HG03175 (cell line): ENCODE data around the gene LRRTM3.
A peak's percentile ranks its signal among the peaks of the same experiment; 100 is the strongest.

Experiments
- ATAC-seq: cut with Tn5 transposase; IDR thresholded peaks from one replicate; pipeline ENCODE4 v1.9.1; 2021; ENCODE audit warnings: mild to moderate bottlenecking, moderate library complexity; ENCODE audit not compliant: unreplicated experiment

Gene LRRTM3

DNA sequence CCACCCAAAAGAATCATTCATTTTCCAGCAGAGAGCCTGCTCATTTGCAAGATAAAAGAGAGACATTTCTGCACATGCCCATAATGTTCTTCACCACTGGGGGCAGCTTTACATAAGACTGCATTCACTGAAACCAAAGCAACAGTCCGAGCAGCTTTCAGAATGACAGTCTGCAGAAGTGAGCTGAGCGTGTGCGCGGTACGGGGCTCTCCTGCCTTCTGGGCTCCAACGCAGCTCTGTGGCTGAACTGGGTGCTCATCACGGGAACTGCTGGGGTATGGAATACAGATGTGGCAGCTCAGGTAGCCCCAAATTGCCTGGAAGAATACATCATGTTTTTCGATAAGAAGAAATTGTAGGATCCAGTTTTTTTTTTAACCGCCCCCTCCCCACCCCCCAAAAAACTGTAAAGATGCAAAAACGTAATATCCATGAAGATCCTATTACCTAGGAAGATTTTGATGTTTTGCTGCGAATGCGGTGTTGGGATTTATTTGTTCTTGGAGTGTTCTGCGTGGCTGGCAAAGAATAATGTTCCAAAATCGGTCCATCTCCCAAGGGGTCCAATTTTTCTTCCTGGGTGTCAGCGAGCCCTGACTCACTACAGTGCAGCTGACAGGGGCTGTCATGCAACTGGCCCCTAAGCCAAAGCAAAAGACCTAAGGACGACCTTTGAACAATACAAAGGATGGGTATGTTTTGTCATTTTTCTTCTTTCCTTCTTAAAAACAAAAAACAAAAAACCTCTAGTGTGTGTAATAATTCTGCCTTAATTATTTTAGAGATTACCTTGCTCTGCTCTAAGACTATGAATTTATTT is at the start of gene LRRTM3:
LRRTM3 (plus strand) TSS at position 141 of the 820 bp plus-strand sequence.
- peak; percentile 100 for ATAC-seq

DNA sequence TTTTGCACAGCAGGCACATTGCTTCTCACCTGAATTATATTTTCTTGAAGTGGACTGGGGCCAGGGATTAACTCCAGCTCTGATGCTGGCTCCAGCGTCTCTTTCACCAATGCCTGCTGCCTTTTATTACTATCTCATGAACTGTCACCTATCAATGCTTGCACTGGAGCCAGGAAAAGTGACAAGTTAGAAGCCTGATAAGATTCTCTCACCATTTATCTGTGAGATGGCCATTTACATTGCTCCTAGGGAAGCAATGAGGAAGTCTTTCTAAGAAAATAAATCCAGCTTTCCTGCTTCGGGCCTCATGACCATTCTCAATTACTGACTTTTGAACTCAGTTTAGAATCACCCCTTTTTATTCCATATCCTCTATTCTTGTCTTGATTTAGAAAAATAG is 48.5 kb upstream of the LRRTM3 start:
- no peak for ATAC-seq

DNA sequence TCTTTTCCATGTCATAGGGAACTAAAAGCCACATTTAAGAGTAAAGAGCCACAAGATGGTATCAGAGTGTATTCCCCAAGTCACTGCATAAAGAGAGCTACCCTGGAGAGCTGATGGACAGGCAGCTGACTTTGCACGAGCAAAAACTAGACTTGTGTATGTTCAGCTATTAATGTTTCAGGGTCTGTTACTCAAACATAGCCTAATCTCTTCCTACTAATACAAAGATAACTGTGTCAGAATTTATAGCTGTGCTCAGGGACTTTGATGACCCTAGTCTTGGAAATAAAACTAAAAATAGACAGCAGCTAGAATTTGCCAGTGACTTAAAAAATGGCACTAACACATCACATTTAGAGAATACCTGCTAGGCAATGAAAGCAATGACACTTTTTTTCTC is 45.5 kb upstream of the LRRTM3 start:
- ATAC-seq, result no peak

DNA sequence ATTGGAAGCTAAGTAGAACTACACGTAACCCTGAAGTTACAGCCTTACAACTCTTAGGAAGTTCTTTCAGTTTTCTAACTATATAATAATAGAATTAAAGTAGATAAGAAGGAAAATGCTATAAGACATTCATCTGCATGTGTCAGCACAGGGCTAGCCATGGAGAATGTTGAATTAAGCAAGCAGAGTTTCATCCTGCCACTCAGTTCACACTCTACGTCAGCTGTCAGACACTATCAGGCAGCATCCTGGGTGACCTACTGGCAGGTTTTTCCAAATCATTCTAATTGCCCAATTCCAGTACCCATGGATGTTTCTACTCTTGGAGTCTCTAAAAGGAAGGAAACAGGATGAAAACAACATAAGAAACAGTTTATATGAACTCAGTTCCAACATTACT is 45.0 kb upstream of the LRRTM3 start:
- no peak for ATAC-seq

DNA sequence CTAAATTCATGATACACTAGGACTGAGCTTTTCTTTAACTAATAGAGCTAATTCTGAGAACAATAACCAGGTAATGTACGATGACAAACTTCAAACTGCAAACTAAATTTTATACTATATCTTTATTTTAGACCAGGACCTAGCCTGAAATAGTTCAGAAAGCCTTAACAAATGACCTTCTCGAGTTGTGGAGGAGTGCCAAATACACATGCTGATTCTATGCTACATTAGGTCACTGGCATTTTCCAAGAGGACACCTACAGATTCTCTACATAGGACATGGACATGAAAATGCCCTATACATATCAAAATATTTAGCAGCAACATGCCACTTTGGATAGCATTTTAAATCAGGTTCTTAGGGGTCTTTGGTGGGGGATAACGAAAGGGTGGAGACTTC is 44.0 kb upstream of the LRRTM3 start:
- ATAC-seq, result no peak

DNA sequence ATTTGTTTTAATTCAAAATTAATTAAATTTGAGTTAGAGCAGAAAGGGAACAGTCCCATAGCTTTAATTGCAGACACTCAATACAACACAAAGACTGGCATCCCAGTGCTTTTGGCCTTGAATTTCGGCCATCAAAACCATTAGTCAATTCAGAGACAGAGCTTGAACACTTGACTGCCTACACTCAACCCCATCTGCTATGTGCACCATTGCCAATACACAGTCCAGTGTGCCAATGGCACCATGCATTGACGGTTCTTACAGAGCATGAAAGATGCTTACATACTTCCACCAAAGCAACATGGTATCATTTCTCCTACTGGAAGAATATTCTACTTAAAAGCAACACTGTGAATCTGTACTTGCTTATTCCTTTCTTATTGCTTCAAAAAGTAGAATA is 43.6 kb upstream of the LRRTM3 start:
- no peak for ATAC-seq

DNA sequence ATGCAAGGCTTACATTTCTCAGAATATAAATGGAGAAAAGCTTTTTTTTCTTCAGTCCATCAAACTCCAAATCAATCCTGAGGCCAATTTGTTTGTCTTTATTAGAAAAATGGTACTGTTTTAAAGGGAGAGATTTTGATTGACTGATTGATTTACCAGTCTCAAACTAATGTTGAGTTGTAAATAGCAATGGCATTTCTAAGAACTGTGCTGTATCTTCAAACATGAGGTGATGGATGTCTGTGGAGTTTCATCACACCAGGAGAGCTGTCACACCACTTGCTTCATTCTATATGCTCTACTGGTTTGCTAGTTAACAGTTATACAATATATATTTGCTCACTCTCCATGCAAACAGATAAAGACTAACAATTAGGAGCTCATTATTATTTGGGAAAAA is 39.0 kb upstream of the LRRTM3 start:
- ATAC-seq, result no peak

DNA sequence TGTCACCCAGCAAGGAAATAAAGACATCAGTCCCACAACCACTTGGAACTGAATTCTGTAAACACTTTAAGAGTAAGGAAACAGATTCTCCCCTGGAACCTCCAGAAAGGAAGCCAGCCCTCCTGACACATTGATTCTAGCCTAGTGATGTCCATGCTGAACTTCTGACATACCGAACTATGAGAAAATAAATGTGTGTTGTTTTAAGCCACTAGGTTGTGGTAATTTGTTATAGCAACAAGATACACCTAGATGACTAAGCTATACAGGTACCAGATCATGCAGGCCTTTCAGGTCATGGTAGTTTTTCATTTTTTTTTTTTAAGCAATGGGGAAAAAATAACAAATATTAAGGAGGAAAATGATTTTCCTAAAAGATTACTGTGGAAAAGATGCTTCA is 37.6 kb upstream of the LRRTM3 start:
- no peak for ATAC-seq

DNA sequence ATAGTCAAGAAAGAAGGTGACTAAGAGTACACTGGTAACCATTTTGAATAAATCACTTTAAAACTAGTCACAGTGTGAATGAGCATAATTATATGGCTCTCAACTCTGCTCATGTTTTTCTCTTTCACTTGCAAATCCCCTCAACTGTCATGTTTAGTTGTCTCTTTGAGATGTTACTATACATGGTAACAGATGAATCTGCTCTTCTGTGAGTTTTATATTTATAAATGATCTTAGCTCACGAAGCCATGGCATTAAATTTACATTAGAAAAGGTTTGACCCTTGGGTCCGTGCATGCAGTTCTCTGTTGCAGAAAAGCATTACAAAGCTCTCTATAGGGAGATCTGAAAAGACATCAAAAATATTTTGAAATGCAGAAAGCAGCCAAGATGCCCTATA is 33.0 kb upstream of the LRRTM3 start:
- ATAC-seq, result no peak

DNA sequence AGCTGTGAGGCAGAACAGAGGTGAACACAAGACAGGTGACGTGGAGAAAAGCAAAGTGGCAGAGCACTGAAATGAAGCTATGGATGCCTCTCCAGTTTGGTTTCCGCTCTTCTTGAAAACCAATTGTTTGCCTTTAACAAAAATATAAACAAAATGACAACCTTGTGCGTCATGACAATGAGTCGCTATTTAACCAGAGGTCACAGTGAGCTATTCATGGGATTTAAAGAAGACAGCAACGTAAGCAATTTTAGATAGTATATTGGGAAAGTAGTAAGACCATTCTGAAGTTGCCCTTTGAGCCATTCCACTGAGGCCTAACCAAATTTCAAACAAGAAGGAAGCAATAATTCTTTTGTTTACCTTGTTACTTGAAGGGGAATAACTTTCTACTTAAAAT is 15.2 kb upstream of the LRRTM3 start:
- ATAC-seq, result no peak

DNA sequence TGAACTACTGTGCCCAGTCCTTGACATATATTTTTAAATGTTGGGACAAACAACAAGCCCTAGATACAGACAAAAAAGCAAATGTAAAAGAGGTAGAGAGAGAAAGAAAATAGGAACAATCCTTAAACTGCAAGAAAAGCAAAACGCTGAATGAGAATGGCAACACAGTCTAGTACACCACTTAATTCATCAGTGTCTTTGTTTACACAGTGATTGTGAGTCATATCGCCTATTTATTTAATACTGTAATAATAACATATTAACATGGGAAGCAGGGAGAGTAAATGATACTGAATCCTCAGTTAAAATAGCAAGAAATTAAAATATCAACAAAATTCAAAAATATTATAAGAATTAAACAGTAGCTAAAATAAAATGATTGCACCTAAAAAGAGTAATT is 9.8 kb upstream of the LRRTM3 start:
- no peak for ATAC-seq

DNA sequence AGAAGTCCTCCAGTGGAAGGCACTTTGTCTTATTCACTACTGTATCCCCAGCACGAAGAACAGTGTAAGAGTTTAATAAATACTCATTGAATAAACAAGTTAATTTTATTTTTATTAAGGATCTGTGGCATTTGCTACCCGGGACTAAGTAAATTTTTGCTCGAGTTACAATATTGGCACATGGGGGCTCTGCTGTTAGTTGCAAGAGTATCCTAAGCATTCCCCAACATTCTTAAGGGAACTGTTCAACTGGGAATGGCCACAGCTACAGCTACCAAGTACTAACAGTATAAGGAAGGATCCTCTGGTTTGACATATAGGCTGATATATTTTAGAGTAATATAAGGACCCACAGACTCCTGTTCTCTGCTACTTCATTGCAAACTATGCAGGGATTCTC is 8.7 kb upstream of the LRRTM3 start:
- ATAC-seq, result no peak

DNA sequence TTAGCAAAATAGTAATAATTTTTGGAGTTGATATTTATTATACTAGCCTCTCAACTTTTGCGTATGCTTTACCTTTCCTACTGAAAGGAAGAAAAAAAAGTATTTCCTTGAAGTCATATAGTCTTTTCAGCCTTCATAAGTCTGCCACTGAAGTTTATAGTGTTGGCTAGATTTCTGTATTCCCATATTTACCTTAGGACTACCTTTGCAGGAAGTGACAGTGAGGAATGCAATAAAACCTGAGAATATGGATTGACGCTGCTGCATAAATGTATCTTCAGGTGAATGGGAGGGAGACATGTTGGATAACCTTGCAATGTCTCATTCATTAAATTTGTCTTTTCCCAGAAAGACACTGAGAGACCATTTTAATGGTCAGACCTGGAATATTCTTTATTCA is 6.6 kb upstream of the LRRTM3 start:
- ATAC-seq, result no peak

DNA sequence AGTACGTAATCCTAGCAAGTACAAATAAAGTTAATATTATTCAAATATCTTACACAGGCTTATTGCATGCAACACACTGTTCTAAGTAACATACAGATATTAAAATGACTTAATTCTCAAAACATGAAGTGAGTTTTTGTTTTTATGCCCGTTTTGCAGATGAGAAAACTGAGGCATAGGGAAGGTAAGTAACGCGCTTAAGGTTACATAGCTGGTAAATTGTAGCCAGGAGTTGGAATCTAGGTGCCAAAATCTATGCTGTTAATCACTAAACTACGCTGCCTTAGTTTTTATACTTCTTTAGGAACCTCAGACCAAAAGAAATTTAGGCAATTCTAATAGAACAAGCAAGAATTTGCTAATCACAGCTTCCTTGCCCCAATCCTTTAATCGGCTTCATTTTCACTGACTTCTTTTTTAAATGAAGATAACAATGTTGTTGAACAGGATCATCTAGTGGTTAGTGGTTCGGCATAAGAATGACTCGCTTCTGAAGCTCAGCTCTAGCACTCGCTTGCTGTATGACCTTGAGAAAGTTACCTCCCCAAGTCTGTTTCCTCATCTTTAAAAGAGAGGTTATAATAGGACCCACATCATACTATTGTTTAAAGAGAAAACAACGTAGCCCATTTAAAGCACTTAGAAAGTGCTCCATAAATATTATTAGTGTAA is 1.0 kb upstream of the LRRTM3 start:
- ATAC-seq, result no peak

DNA sequence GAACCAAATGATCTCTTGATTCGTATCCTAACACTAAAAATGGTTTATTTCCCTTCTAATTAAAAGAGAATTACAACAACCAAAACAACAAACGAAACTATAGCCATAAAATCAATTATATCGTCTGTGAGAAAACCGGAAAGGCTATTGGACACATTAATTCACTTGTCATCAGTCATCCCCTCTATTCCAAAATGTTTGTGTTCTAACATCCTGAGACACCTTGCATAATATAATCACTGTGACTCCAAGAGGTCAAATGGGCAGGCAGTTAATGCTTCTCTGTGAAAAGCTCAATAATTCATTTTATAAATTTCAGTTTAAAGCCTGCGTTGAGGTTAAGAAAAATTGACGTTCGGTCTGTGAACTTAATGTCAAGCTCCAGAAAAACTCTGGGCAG is 463 bp upstream of the LRRTM3 start:
- no peak for ATAC-seq

DNA sequence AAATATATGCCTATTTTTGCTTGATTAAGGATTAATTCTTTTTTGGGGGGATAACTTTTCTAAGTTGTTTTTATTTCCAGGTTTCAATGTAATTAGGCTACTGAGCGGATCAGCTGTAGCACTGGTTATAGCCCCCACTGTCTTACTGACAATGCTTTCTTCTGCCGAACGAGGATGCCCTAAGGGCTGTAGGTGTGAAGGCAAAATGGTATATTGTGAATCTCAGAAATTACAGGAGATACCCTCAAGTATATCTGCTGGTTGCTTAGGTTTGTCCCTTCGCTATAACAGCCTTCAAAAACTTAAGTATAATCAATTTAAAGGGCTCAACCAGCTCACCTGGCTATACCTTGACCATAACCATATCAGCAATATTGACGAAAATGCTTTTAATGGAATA is 1.0 kb downstream of the LRRTM3 start:
- no peak for ATAC-seq

DNA sequence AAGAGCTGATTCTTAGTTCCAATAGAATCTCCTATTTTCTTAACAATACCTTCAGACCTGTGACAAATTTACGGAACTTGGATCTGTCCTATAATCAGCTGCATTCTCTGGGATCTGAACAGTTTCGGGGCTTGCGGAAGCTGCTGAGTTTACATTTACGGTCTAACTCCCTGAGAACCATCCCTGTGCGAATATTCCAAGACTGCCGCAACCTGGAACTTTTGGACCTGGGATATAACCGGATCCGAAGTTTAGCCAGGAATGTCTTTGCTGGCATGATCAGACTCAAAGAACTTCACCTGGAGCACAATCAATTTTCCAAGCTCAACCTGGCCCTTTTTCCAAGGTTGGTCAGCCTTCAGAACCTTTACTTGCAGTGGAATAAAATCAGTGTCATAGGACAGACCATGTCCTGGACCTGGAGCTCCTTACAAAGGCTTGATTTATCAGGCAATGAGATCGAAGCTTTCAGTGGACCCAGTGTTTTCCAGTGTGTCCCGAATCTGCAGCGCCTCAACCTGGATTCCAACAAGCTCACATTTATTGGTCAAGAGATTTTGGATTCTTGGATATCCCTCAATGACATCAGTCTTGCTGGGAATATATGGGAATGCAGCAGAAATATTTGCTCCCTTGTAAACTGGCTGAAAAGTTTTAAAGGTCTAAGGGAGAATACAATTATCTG is 1.6 kb downstream of the LRRTM3 start:
- ATAC-seq, result no peak

DNA sequence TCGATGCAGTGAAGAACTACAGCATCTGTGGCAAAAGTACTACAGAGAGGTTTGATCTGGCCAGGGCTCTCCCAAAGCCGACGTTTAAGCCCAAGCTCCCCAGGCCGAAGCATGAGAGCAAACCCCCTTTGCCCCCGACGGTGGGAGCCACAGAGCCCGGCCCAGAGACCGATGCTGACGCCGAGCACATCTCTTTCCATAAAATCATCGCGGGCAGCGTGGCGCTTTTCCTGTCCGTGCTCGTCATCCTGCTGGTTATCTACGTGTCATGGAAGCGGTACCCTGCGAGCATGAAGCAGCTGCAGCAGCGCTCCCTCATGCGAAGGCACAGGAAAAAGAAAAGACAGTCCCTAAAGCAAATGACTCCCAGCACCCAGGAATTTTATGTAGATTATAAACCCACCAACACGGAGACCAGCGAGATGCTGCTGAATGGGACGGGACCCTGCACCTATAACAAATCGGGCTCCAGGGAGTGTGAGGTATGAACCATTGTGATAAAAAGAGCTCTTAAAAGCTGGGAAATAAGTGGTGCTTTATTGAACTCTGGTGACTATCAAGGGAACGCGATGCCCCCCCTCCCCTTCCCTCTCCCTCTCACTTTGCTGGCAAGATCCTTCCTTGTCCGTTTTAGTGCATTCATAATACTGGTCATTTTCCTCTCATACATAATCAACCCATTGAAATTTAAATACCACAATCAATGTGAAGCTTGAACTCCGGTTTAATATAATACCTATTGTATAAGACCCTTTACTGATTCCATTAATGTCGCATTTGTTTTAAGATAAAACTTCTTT is 2.3 kb downstream of the LRRTM3 start:
- no peak for ATAC-seq

DNA sequence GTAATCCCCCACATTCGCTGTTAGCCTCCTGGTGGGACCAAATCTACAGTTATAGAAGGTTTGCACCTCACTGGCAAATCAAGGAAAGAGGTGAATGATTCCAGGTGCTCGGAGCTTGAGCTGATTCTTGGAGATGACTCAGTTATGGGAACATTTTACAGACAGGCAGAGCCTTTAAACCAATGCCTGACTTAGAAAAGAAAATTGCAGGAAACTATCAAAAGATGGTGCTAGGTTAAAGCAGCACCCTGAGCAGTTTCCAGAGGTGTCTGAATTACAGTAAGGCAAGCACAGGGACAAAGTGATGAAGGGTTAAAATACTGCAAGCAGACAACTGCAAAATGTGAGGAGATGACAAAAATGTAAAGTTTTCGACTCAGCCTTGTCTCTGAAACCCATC is 2.9 kb downstream of the LRRTM3 start:
- no peak for ATAC-seq

DNA sequence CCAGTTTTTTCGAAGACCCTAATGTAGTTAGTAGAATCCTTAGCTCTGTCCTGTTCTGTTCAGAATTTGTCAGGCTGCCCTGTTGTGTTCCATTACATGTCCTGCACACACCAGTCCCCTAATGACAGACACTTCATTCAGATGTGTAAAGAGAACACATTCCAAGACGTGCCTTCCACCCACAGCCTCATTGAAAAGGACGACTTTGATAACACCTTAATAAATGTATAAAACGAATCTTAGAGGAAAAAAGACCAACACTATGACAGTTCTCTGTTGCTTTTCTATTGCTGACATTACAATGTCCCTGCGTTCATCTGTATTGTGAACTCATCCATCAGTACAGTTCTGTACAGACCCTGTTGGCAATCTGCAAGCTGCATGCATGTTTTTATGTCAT is 3.5 kb downstream of the LRRTM3 start:
- ATAC-seq, result no peak

DNA sequence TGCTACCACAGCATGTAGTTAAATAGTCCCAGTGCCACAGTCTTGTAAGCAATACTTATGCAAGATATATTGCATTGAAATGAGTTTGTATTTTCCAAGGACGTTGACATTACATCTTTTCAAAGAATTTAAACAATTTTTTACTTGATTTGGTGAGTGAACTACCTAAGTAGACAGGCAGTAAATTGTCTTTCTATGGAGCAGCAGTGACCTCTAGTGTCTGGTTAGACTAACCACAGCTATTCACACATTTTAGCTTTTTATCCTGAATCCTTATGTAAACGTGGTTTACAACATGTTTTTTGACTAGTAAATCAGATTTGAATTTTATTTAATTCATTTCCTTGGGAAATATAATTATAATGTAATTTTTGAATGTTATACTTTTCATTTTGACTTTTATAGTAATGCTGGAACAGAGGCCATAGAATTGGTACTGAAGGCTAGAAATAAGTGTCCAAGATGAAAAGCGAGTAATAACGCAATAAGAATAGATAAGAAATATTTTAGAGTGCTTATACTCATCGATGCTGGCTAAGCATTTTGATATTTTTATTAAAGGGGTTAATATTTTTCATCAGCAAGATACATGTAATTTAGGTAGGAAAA is 5.6 kb downstream of the LRRTM3 start:
- ATAC-seq, result peak; percentile 79
